OCI-LY1 (cell line): ENCODE results near the gene AKAP9.

Experiments used
- CTCF ChIP-seq: fragments of 200-600 bp; sonication (generic), shearing (Covaris generic); IDR thresholded peaks from 2 replicates; pipeline ENCODE4 v1.5.1; 2017; ENCODE audit warnings: mild to moderate bottlenecking, antibody characterized with exemption, low read length, moderate library complexity, mixed read lengths
- EZH2 ChIP-seq: fragments of 200-600 bp; sonication (generic), shearing (Covaris generic); IDR thresholded peaks from 2 replicates; pipeline ENCODE4 v1.8.0; 2017; ENCODE audit warnings: borderline replicate concordance, mixed run types, mild to moderate bottlenecking, antibody characterized with exemption, low read length, moderate library complexity, mixed read lengths

GRCh38 chr7:91988213-91988612 lies 47.6 kb downstream of the AKAP9 start:
- no peak for TF ChIP-seq CTCF
- no peak for TF ChIP-seq EZH2
